Epidermal melanocyte (primary cell): ENCODE results near the gene DCTN1.

Source experiments
- DNase-seq: peaks from one replicate; pipeline ENCODE4 v3.0.0; 2011; ENCODE audit warnings: low spot score; ENCODE audit not compliant: insufficient read length

Gene DCTN1

GRCh38 chr2:74327199-74327598 is 52.9 kb downstream of the DCTN1 start:
- no peak for DNase-seq

GRCh38 chr2:74325815-74326214 is 54.3 kb downstream of the DCTN1 start:
- DNase-seq, result no peak

- no peak for DNase-seq
These were observed 58.4 kb downstream of the DCTN1 start for GRCh38 chr2:74321737-74322136.

GRCh38 chr2:74317701-74318100 is 62.4 kb downstream of the DCTN1 start:
- DNase-seq, result no peak

GRCh38 chr2:74316627-74317295 is 63.4 kb downstream of the DCTN1 start:
- DNase-seq, result no peak

GRCh38 chr2:74314107-74314506 is 66.0 kb downstream of the DCTN1 start:
- DNase-seq, result no peak

- DNase-seq, result no peak
These were observed 66.6 kb downstream of the DCTN1 start for GRCh38 chr2:74313497-74313896.

GRCh38 chr2:74312913-74313312 is 67.2 kb downstream of the DCTN1 start:
- DNase-seq, result no peak
